Measurements from ENCODE around the gene PLCB4. TPM values are rescaled to one million over a fixed set of nuclear protein-coding genes. Genes with fewer than 3 reads are reported as not detected.
A peak's percentile ranks its signal among the peaks of the same experiment; 100 is the strongest.

The PLCB4 gene
- polyA plus RNA-seq, 1 of the 3 experiments (the other 2 are of a cell fraction): 5.5 TPM

DNA sequence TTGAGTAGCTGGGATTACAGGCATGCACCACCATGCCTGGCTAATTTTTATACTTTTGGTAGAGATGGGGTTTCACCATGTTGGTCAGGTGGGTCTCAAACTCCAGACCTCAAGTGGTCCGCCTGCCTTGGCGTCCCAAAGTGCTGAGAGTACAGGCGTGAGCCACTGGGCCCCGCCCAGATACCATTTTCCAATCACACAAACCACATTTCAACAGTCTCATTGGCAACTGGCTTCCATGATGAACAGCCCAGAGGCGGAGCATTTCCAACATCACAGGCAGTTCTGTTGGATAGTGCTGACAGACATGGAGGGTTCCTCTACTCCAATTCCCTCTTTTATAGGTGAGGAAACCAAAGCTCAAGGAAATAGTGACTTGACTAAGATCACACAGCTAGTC is 43.9 kb upstream of the PLCB4 start:
- Histone ChIP-seq H3F3A (replicated peaks; ENCODE audit: insufficient read depth) (peaks cover 10% of the 10 kb centered on the region), H3K9ac (no peak overlapping the region), H3K9me2 (no peaks in the 10 kb centered on the region), H3K36me3 (replicated peaks in 1 of 2; ENCODE audit: control insufficient read depth in 1 of 2, insufficient read depth in 2 of 2, low read length in 1 of 2) (no peaks in the 10 kb centered on the region), H3K9me3 (no peaks in the 10 kb centered on the region), H3K4me1 (ENCODE audit: control insufficient read depth in 1 of 2, insufficient read depth in 2 of 2, low read depth in 1 of 2, low read length in 1 of 2) (peaks cover 3 to 13% of the 10 kb centered on the region in 2 experiments; a peak in 2 of 4 replicates), H3K79me2 (ENCODE audit: insufficient read depth) (no peaks in the 10 kb centered on the region), H2AFZ (ENCODE audit: low read depth) (peak overlapping the region; percentile 92; the same call in 1 of the 2 replicates), H3K27ac (ENCODE audit: low read depth in 2 of 2, low read length in 1 of 2) (peak overlapping the region in 1 of 2 experiments; percentile 56; a peak in 2 of 4 replicates), H4K20me1 (ENCODE audit: insufficient read depth) (no peaks in the 10 kb centered on the region), H3K27me3 (ENCODE audit: insufficient read depth) (no peaks in the 10 kb centered on the region), H3K4me3 (ENCODE audit: low read depth in 2 of 2, low read length in 1 of 2) (no peak overlapping the region), H3K4me2 (no peak overlapping the region)
- CTCF ChIA-PET: no interaction called here
- no peak for DNase-seq
- TF ChIP-seq RFX5 (IDR thresholded peaks at IDR 0.05; ENCODE audit: low read length) (no peak), EP300 (IDR thresholded peaks at IDR 0.05; ENCODE audit: borderline replicate concordance in 1 of 2, low read depth in 1 of 2, low read length in 1 of 2) (no peak)
- POLR2A ChIA-PET: no interaction called here
- 93% methylated on average over 5 of the region's 5 CpGs for WGBS (ENCODE audit: low lambda C conversion rate)

DNA sequence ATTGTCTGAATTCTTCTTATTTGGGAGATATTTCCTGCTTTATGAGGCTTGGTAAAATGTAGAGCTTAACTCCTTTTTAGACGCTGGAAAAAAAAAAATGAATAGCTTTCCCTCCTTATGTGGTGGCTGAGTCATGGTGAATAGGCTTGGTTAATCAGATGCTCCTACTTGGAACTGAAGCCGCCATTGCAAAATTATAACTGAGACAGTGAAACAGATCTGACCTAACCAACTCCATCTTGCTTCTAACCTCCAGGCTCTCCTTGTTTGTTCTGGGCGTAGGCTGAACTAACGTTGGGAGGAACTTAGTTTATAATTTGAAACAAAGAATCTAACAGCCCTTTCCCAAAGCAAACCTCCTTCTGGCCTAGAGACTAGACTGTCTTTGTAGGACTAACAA is 43.2 kb upstream of the PLCB4 start:
- Histone ChIP-seq H3K27ac (ENCODE audit: low read depth in 2 of 2, low read length in 1 of 2) (peak overlapping the region in 1 of 2 experiments; percentile 56; a peak in 2 of 4 replicates), H3K27me3 (ENCODE audit: insufficient read depth) (no peaks in the 10 kb centered on the region), H3K36me3 (replicated peaks in 1 of 2; ENCODE audit: control insufficient read depth in 1 of 2, insufficient read depth in 2 of 2, low read length in 1 of 2) (no peaks in the 10 kb centered on the region), H2AFZ (ENCODE audit: low read depth) (peak overlapping the region; percentile 92), H3K4me3 (ENCODE audit: low read depth in 2 of 2, low read length in 1 of 2) (no peak overlapping the region), H3K9me2 (no peaks in the 10 kb centered on the region), H4K20me1 (ENCODE audit: insufficient read depth) (no peaks in the 10 kb centered on the region), H3K9ac (no peak overlapping the region), H3K4me1 (ENCODE audit: control insufficient read depth in 1 of 2, insufficient read depth in 2 of 2, low read depth in 1 of 2, low read length in 1 of 2) (peaks cover 3 to 13% of the 10 kb centered on the region in 2 experiments; a peak in 2 of 4 replicates), H3K4me2 (no peak overlapping the region), H3K79me2 (ENCODE audit: insufficient read depth) (no peaks in the 10 kb centered on the region), H3K9me3 (no peaks in the 10 kb centered on the region), H3F3A (replicated peaks; ENCODE audit: insufficient read depth) (peaks cover 10% of the 10 kb centered on the region)
- ChIA-PET CTCF (no interaction called here), POLR2A (no interaction called here)
- 53% methylated on average over 4 of the region's 4 CpGs for WGBS (ENCODE audit: low lambda C conversion rate)
- DNase-seq: no peak
- TF ChIP-seq JUND (IDR thresholded peaks at IDR 0.05) (peak; percentile 26; the same call in 1 of the 2 replicates), YY1 (IDR thresholded peaks at IDR 0.05; ENCODE audit: low read depth) (peak; percentile 43; the same call in 1 of the 2 replicates), TCF12 (IDR thresholded peaks at IDR 0.05) (peak; percentile 23; the same call in 1 of the 2 replicates), RCOR1 (IDR thresholded peaks at IDR 0.05; ENCODE audit: low read length) (no peak), FOSL2 (IDR thresholded peaks at IDR 0.05; ENCODE audit: borderline replicate concordance, low read depth) (peak; percentile 66; the same call in 1 of the 2 replicates), ELF1 (IDR thresholded peaks at IDR 0.05) (no peak)
- TF ChIP-seq, protein P1, sequence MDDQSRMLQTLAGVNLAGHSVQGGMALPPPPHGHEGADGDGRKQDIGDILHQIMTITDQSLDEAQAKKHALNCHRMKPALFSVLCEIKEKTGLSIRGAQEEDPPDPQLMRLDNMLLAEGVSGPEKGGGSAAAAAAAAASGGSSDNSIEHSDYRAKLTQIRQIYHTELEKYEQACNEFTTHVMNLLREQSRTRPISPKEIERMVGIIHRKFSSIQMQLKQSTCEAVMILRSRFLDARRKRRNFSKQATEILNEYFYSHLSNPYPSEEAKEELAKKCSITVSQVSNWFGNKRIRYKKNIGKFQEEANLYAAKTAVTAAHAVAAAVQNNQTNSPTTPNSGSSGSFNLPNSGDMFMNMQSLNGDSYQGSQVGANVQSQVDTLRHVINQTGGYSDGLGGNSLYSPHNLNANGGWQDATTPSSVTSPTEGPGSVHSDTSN (IDR thresholded peaks at IDR 0.05): no peak

DNA sequence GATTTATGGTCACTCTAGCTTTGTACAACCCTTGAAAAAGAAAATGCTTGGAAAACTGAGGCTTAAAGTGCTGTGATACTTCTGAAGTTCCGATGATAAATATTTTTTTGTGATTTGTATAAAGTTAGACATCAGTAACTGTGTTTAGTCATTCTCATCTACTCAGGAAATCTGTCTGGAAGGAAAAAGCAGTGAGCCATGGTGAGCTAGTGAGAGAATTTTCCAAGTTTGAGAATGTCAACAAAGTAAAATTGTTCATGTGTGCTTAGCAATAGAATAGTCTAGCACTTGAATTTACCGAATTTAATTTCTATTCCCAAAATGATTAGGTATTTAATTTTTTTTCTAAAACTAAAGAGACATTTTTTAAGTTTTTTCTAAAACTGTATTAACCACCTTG is 41.3 kb upstream of the PLCB4 start:
- Histone ChIP-seq H3K9ac (no peak overlapping the region), H2AFZ (ENCODE audit: low read depth) (no peak overlapping the region), H3K4me2 (no peak overlapping the region), H3K9me2 (no peaks in the 10 kb centered on the region), H3K79me2 (ENCODE audit: insufficient read depth) (no peaks in the 10 kb centered on the region), H3K4me3 (ENCODE audit: low read depth in 2 of 2, low read length in 1 of 2) (no peak overlapping the region), H3K27ac (ENCODE audit: low read depth in 2 of 2, low read length in 1 of 2) (no peak overlapping the region), H3K27me3 (ENCODE audit: insufficient read depth) (no peaks in the 10 kb centered on the region), H3F3A (replicated peaks; ENCODE audit: insufficient read depth) (peaks cover 10% of the 10 kb centered on the region), H3K4me1 (ENCODE audit: control insufficient read depth in 1 of 2, insufficient read depth in 2 of 2, low read depth in 1 of 2, low read length in 1 of 2) (peaks cover 0 to 7% of the 10 kb centered on the region in 2 experiments; a peak in 1 of 4 replicates), H3K9me3 (no peaks in the 10 kb centered on the region), H4K20me1 (ENCODE audit: insufficient read depth) (no peaks in the 10 kb centered on the region), H3K36me3 (replicated peaks in 1 of 2; ENCODE audit: control insufficient read depth in 1 of 2, insufficient read depth in 2 of 2, low read length in 1 of 2) (no peaks in the 10 kb centered on the region)
- WGBS (ENCODE audit: low lambda C conversion rate): 84% methylated on average over 2 of the region's 2 CpGs
- DNase-seq: no peak
- ChIA-PET POLR2A (no interaction called here), CTCF (interaction anchor here (0.7 kb wide), 1 partner anchor 9 kb away, joined by 4 read pairs; no protein-coding TSS in a partner anchor)
- TF ChIP-seq TAF1 (IDR thresholded peaks at IDR 0.05; ENCODE audit: borderline replicate concordance, low read depth, low read length) (no peak), GATA2 (CRISPR knock-in tag; IDR thresholded peaks at IDR 0.05) (no peak), EP300 (IDR thresholded peaks at IDR 0.05; ENCODE audit: borderline replicate concordance in 1 of 2, low read depth in 1 of 2, low read length in 1 of 2) (no peak), FOSL2 (IDR thresholded peaks at IDR 0.05; ENCODE audit: borderline replicate concordance, low read depth) (no peak), NRF1 (IDR thresholded peaks at IDR 0.05; ENCODE audit: low read depth, low read length) (no peak), ELF1 (IDR thresholded peaks at IDR 0.05) (no peak), YY1 (IDR thresholded peaks at IDR 0.05; ENCODE audit: low read depth) (no peak)
- TF ChIP-seq, protein P2, sequence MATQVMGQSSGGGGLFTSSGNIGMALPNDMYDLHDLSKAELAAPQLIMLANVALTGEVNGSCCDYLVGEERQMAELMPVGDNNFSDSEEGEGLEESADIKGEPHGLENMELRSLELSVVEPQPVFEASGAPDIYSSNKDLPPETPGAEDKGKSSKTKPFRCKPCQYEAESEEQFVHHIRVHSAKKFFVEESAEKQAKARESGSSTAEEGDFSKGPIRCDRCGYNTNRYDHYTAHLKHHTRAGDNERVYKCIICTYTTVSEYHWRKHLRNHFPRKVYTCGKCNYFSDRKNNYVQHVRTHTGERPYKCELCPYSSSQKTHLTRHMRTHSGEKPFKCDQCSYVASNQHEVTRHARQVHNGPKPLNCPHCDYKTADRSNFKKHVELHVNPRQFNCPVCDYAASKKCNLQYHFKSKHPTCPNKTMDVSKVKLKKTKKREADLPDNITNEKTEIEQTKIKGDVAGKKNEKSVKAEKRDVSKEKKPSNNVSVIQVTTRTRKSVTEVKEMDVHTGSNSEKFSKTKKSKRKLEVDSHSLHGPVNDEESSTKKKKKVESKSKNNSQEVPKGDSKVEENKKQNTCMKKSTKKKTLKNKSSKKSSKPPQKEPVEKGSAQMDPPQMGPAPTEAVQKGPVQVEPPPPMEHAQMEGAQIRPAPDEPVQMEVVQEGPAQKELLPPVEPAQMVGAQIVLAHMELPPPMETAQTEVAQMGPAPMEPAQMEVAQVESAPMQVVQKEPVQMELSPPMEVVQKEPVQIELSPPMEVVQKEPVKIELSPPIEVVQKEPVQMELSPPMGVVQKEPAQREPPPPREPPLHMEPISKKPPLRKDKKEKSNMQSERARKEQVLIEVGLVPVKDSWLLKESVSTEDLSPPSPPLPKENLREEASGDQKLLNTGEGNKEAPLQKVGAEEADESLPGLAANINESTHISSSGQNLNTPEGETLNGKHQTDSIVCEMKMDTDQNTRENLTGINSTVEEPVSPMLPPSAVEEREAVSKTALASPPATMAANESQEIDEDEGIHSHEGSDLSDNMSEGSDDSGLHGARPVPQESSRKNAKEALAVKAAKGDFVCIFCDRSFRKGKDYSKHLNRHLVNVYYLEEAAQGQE (IDR thresholded peaks at IDR 0.05; ENCODE audit: low read depth, low read length): no peak
- TF ChIP-seq, protein P1 (IDR thresholded peaks at IDR 0.05): no peak
- TF ChIP-seq, protein P3, sequence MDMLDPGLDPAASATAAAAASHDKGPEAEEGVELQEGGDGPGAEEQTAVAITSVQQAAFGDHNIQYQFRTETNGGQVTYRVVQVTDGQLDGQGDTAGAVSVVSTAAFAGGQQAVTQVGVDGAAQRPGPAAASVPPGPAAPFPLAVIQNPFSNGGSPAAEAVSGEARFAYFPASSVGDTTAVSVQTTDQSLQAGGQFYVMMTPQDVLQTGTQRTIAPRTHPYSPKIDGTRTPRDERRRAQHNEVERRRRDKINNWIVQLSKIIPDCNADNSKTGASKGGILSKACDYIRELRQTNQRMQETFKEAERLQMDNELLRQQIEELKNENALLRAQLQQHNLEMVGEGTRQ (IDR thresholded peaks at IDR 0.05; ENCODE audit: borderline replicate concordance, low read depth, low read length): no peak

Measured in SK-N-SH (cell line).